Ascending aorta (tissue), 2 donors: Measurements from ENCODE around the gene IL20RA. TPM values are rescaled to one million over a fixed set of nuclear protein-coding genes. Genes with fewer than 3 reads are reported as not detected.

Experiments
- DNase-seq, 2 donors: peaks; one replicate each; pipeline ENCODE4 v3.0.0-alpha.2; 2019; ENCODE audit warnings: low spot score in 2 of 2
- H3K27ac ChIP-seq, 2 donors: fragments of 200-600 bp; sonication (generic); one replicate each; pipeline ENCODE4 v1.5.1; 2016 to 2017; ENCODE audit warnings: mild to moderate bottlenecking in 1 of 2
- H3K27me3 ChIP-seq: fragments of 200-600 bp; sonication (generic); one replicate; pipeline ENCODE4 v1.5.1; 2017
- H3K36me3 ChIP-seq, 2 donors: fragments of 200-600 bp; sonication (generic); one replicate each; pipeline ENCODE4 v1.5.1; 2016
- H3K4me1 ChIP-seq, 2 donors: fragments of 200-600 bp; sonication (generic); one replicate each; pipeline ENCODE4 v1.5.1; 2016 to 2017; ENCODE audit warnings: mild to moderate bottlenecking in 1 of 2
- H3K4me3 ChIP-seq, 2 donors: fragments of 200-600 bp; sonication (generic); one replicate each; pipeline ENCODE4 v1.5.1; 2016 to 2017; ENCODE audit warnings: mild to moderate bottlenecking in 1 of 2
- H3K9me3 ChIP-seq, 2 donors: fragments of 200-600 bp; sonication (generic); one replicate each; pipeline ENCODE4 v1.5.1; 2016
- intact Hi-C: fragments of 100-400 bp; cut with DNase I; formaldehyde crosslinking; loops from one replicate; pipeline ENCODE4 v1.15.1; 2023
- total RNA-seq: library from RNA; depleted of rRNA; stranded (reverse); fragments of >200 nt; gene quantifications from one replicate; pipeline ENCODE4 v1.1.0, GENCODE V29; 2016
- TF ChIP-seq, protein P1 (sequence below), 3 experiments: fragments of 200-600 bp in 2 of 3; fragments of 450-650 bp in 1 of 3; sonication (generic) in 2 of 3; IDR thresholded peaks; one replicate each; pipeline ENCODE4 v1.5.1; 2016 to 2019; ENCODE audit warnings: antibody characterized with exemption in 3 of 3, mild to moderate bottlenecking in 1 of 3, moderate library complexity in 1 of 3

IL20RA gene
- total RNA-seq, 1 donor from 2014 or later = not detected

DNA sequence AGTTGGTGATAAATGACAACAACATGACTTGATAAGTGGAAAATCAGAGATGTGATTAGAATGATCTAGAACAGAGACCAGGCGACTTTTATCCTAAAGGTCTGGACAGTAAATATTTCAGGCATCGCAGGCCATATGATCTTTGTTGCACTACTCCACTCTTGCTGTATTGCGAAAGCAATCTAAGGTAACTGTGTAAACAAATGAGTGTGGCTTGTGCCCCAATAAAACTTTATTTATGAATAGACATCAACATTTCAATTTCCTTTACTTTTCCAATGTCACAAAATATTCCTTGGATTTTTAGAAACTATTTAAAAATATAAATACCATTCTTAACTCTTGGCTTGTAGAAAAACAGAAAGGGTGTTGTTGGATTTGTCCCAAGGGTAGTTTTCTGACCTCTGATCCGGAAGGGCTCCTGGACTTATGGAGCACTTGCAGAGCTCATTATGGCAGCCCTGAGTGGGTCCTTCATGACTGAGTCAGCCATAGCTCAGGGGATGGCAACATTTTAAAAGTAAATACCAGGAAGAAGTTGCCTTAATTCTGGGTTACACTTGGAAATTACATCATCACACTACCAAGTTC lies 34.5 kb downstream of the IL20RA start:
- DNase-seq = no peak
- no peak overlapping the region for H3K27ac ChIP-seq
- TF ChIP-seq, protein P1, sequence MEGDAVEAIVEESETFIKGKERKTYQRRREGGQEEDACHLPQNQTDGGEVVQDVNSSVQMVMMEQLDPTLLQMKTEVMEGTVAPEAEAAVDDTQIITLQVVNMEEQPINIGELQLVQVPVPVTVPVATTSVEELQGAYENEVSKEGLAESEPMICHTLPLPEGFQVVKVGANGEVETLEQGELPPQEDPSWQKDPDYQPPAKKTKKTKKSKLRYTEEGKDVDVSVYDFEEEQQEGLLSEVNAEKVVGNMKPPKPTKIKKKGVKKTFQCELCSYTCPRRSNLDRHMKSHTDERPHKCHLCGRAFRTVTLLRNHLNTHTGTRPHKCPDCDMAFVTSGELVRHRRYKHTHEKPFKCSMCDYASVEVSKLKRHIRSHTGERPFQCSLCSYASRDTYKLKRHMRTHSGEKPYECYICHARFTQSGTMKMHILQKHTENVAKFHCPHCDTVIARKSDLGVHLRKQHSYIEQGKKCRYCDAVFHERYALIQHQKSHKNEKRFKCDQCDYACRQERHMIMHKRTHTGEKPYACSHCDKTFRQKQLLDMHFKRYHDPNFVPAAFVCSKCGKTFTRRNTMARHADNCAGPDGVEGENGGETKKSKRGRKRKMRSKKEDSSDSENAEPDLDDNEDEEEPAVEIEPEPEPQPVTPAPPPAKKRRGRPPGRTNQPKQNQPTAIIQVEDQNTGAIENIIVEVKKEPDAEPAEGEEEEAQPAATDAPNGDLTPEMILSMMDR (IDR thresholded peaks at IDR 0.05) = no peak
- no peaks in the 10 kb centered on the region for H3K36me3 ChIP-seq
- H3K9me3 ChIP-seq = no peaks in the 10 kb centered on the region
- no peaks in the 10 kb centered on the region for H3K4me1 ChIP-seq
- H3K27me3 ChIP-seq = no peaks in the 10 kb centered on the region
- intact Hi-C loops = no loop called here
- no peak overlapping the region for H3K4me3 ChIP-seq

DNA sequence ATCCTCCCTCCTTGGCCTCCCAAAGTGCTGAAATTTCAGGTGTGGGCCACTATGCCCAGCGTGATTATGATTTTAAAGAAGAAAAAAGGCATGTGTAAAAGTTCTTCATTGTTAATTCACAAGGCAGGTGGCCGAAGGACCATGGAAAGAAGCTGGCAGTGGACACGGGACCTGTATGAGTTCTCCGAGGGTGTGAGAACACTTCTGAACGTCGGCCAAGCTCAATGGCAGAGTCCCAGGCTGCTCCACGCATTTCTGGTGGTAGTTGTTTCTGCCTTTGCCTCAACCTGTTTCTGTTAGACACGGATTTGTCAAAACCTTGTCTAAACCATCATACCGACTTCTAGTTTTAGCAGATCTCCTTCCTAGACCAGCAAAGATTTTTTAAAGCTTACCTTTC lies 36.6 kb downstream of the IL20RA start:
- H3K27me3 ChIP-seq = no peaks in the 10 kb centered on the region
- H3K4me1 ChIP-seq = no peaks in the 10 kb centered on the region
- no peak overlapping the region for H3K27ac ChIP-seq
- no peaks in the 10 kb centered on the region for H3K36me3 ChIP-seq
- no peak overlapping the region for H3K4me3 ChIP-seq
- DNase-seq = no peak
- TF ChIP-seq, protein P1 (IDR thresholded peaks at IDR 0.05) = no peak
- no peaks in the 10 kb centered on the region for H3K9me3 ChIP-seq
- intact Hi-C loops = no loop called here

DNA sequence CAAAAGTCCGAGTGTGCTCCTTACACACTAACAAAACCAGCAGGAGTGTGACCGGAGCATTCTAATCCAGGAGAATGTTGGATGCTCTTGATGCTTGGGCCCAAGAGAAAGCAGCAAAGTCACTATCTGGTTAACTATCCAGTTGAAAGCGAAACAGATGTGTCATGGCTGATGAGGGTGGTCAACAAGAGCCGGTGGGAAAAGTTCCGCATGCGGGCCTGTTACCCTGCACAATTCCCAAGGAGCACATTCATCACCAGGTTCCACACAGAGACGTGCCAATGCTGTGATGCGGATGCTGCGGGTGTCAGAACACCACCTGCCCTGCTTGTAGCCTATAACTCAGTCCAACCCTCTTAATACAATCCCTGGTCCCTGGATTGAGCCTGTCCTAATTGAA lies 38.7 kb downstream of the IL20RA start:
- no peaks in the 10 kb centered on the region for H3K27me3 ChIP-seq
- no peaks in the 10 kb centered on the region for H3K36me3 ChIP-seq
- intact Hi-C loops = no loop called here

DNA sequence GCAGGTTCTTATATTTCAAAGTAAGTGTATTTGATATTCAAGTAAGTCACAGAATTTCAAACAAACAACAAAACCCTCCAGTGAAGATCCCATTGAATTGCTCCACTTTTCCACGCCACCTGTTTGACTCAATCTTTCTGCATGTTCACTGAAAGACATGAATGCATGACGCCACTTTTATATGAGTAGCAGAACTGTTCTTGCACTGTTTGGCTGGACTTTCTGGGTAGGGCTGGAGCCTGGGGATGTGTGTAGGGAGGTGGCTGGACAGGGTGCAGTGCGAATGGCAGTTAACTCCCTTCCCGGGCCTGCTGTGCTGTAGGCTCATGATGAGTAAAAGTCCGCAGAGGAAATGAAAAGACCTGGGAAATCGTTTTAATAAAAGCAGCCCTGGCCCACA lies 39.7 kb downstream of the IL20RA start:
- no peaks in the 10 kb centered on the region for H3K36me3 ChIP-seq
- no peaks in the 10 kb centered on the region for H3K9me3 ChIP-seq
- H3K27me3 ChIP-seq = no peaks in the 10 kb centered on the region
- intact Hi-C loops = no loop called here
- DNase-seq = no peak
- H3K4me3 ChIP-seq = no peak overlapping the region
- H3K4me1 ChIP-seq = no peaks in the 10 kb centered on the region
- TF ChIP-seq, protein P1 (IDR thresholded peaks at IDR 0.05) = no peak
- H3K27ac ChIP-seq = no peak overlapping the region

More for the DNA sequence above, 38.7 kb downstream of the IL20RA start:
- no peak for DNase-seq
- Histone ChIP-seq H3K4me1 (no peaks in the 10 kb centered on the region), H3K4me3 (no peak overlapping the region), H3K9me3 (no peaks in the 10 kb centered on the region), H3K27ac (no peak overlapping the region)
- TF ChIP-seq, protein P1 (IDR thresholded peaks at IDR 0.05) = no peak

DNA sequence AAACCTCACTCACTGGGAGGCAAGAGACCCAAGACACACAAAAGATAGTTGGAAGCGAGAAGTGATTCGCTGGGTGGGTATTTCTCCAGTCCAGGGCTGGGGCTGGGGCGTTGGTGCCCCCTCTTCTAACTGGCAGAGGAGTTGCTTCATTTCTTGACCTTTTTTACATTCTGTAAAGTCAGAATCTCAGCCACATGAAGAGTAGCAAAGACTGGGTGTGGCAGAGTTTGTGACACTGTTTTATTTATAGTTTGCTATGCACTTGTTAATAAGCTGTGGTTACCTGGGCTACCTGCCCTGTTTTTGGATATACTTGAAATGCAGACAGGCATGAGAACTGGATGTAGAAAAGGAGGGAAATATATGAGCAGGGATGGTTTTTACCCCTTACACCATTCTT lies 42.3 kb downstream of the IL20RA start:
- Histone ChIP-seq H3K36me3 (no peaks in the 10 kb centered on the region), H3K4me3 (no peak overlapping the region), H3K9me3 (no peaks in the 10 kb centered on the region), H3K27ac (no peak overlapping the region), H3K27me3 (no peaks in the 10 kb centered on the region), H3K4me1 (no peaks in the 10 kb centered on the region)
- no peak for DNase-seq
- intact Hi-C loops = no loop called here
- TF ChIP-seq, protein P1 (IDR thresholded peaks at IDR 0.05) = no peak

DNA sequence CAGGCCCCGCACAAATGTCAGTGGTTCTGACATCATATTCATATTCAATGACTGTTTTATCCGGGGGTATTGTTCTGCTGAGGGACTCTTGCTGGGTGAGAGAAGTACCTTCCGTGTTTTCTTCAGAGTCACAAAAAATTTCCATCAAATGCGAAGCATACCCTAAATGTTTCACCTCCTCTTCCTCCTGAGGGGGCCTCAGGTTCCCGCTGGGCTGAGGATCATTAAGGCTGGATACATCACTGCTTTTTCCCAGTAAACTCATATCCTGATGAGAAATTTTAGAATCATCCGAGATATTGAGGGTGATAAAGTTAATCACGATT lies 42.8 kb downstream of the IL20RA start:
- Histone ChIP-seq H3K36me3 (no peaks in the 10 kb centered on the region), H3K9me3 (no peaks in the 10 kb centered on the region), H3K27me3 (no peaks in the 10 kb centered on the region), H3K27ac (no peak overlapping the region), H3K4me3 (no peak overlapping the region), H3K4me1 (no peaks in the 10 kb centered on the region)
- TF ChIP-seq, protein P1 (IDR thresholded peaks at IDR 0.05) = no peak
- no peak for DNase-seq
- intact Hi-C loops = no loop called here
